DND-41 (cell line): ENCODE data around the gene MET.

Experiments used
- EZH2 ChIP-seq: IDR thresholded peaks from 3 replicates; pipeline ENCODE4 v1.6.1; 2012; ENCODE audit warnings: borderline replicate concordance, low read depth, mild to moderate bottlenecking, moderate library complexity, low read length, inconsistent platforms; ENCODE audit not compliant: severe bottlenecking
- TF ChIP-seq, protein P1 (sequence below): IDR thresholded peaks from 2 replicates; pipeline ENCODE4 v1.5.1; 2012; ENCODE audit warnings: borderline replicate concordance, low read length, moderate library complexity, mild to moderate bottlenecking; ENCODE audit not compliant: poor library complexity, severe bottlenecking; ENCODE audit errors: extremely low read depth

DNA sequence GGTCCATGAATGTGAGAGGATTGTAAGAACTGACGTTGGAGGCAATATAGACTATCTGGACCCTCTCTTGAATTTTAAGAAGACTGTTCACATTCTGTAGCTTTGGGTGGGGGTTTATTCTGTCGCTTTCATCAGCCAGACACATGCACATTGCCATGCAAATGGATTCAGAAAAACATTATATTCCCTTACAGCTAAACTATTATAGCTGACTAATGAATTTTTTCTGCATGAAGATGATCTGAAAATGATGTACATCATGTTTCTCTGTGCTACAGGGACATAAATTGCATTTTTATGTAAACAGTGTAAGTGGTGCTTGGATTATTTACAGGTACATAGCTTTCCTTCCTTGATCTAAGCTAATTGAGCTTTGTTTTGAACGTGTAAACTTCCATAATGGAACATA is 1.5 kb downstream of the MET start:
- TF ChIP-seq, protein P1, sequence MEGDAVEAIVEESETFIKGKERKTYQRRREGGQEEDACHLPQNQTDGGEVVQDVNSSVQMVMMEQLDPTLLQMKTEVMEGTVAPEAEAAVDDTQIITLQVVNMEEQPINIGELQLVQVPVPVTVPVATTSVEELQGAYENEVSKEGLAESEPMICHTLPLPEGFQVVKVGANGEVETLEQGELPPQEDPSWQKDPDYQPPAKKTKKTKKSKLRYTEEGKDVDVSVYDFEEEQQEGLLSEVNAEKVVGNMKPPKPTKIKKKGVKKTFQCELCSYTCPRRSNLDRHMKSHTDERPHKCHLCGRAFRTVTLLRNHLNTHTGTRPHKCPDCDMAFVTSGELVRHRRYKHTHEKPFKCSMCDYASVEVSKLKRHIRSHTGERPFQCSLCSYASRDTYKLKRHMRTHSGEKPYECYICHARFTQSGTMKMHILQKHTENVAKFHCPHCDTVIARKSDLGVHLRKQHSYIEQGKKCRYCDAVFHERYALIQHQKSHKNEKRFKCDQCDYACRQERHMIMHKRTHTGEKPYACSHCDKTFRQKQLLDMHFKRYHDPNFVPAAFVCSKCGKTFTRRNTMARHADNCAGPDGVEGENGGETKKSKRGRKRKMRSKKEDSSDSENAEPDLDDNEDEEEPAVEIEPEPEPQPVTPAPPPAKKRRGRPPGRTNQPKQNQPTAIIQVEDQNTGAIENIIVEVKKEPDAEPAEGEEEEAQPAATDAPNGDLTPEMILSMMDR = no peak
- no peak for TF ChIP-seq EZH2
